NB4 (cell line): Measurements from ENCODE around the gene XPO4.

Source experiments
- CTCF ChIP-seq: IDR thresholded peaks from one replicate; pipeline ENCODE4 v1.5.1; 2012; ENCODE audit warnings: low read depth, low read length
- MAX ChIP-seq: IDR thresholded peaks from 2 replicates; pipeline ENCODE4 v1.6.1; 2011; ENCODE audit warnings: low read depth, low read length
- POLR2A ChIP-seq: IDR thresholded peaks from 2 replicates; pipeline ENCODE4 v1.6.1; 2011; ENCODE audit warnings: mild to moderate bottlenecking; ENCODE audit not compliant: insufficient read length; ENCODE audit errors: extremely low read depth

- TF ChIP-seq CTCF (no peak), MAX (peak; percentile 59), POLR2A (no peak)
Measured at GRCh38 chr13:20801707-20802106, 100.8 kb downstream of the XPO4 start.
